MCF 10A (cell line): Measurements from ENCODE around the gene MOK. TPM values are rescaled to one million over a fixed set of nuclear protein-coding genes. Genes with fewer than 3 reads are reported as not detected.

ENCODE experiments used
- BruUV-seq: library from RNA; stranded (reverse); fragments of 400-500 nt; replicated peaks from 2 replicates; lab custom pipeline; 2021; lab: Mats Ljungman, UMichigan
- CTCF ChIA-PET: fragments of 300-600 bp; sonication (Branson Sonifier 250); formaldehyde crosslinking; extraction: SDS; loops from one replicate; lab custom pipeline; 2021; ENCODE audit warnings: antibody characterized with exemption, inconsistent platforms; lab: Yijun Ruan, JAX
- POLR2A ChIA-PET: fragments of 300-600, 350-650 bp; sonication (Branson Sonifier 250); formaldehyde crosslinking; extraction: SDS; loops from one replicate; lab custom pipeline; 2020; ENCODE audit warnings: antibody characterized with exemption, inconsistent platforms; lab: Yijun Ruan, JAX
- DNase-seq: peaks from one replicate; pipeline ENCODE4 v3.0.0-alpha.2; 2018; ENCODE audit not compliant: unreplicated experiment
- H3K27ac Mint-ChIP-seq: one replicate; pipeline ENCODE4 v1.8.0; 2022; ENCODE audit warnings: mild to moderate bottlenecking, low read depth, mixed read lengths; ENCODE audit not compliant: unreplicated experiment
- H3K27me3 Mint-ChIP-seq: one replicate; pipeline ENCODE4 v1.8.0; 2022; ENCODE audit warnings: mixed read lengths; ENCODE audit not compliant: insufficient read depth, unreplicated experiment
- H3K36me3 Mint-ChIP-seq: one replicate; pipeline ENCODE4 v1.8.0; 2022; ENCODE audit warnings: mild to moderate bottlenecking, moderate library complexity, mixed read lengths; ENCODE audit not compliant: insufficient read depth, unreplicated experiment
- H3K4me1 Mint-ChIP-seq: one replicate; pipeline ENCODE4 v1.8.0; 2022; ENCODE audit warnings: mixed read lengths; ENCODE audit not compliant: insufficient read depth, unreplicated experiment
- H3K4me3 Mint-ChIP-seq: one replicate; pipeline ENCODE4 v1.8.0; 2022; ENCODE audit warnings: mild to moderate bottlenecking, moderate library complexity, mixed read lengths; ENCODE audit not compliant: unreplicated experiment
- H3K9me3 Mint-ChIP-seq: one replicate; pipeline ENCODE4 v1.8.0; 2022; ENCODE audit warnings: mixed read lengths; ENCODE audit not compliant: unreplicated experiment
- intact Hi-C: fragments of 100-400 bp; cut with micrococcal nuclease; formaldehyde crosslinking; loops from 2 replicates; pipeline ENCODE4 v1.14.1; 2022
- total RNA-seq: library from RNA; stranded (reverse); gene quantifications from 2 replicates; pipeline ENCODE4 v1.2.3, GENCODE V29; 2022
- TF ChIP-seq, protein P1 (sequence below): fragments of 200-600 bp; IDR thresholded peaks from one replicate; pipeline ENCODE4 v1.8.0; 2022; ENCODE audit warnings: antibody characterized with exemption, mild to moderate bottlenecking; ENCODE audit not compliant: unreplicated experiment

The MOK gene
- total RNA-seq, 1 experiment from 2014 or later = 98.9 TPM

DNA sequence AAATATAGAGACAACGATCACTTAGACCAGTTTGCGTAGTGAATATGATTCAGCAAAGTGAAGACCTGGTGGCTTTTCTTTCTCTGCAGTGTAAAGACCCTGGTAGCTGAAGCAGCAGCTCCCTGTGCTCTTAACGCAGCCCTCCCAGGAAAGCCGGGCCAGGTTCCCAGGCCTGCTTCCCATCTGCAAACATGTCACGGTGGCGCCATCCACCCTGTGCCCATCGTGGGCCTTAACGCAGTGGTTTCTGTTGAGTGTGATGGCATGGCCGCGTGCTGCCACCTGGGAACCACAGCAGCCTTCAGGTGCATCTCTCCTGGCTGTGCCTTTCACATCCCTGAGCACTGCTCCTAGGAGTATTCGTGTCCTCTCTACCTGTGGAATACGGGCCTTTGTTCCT is 93.7 kb downstream of the MOK start:
- H3K4me1 Mint-ChIP-seq = no peaks in the 10 kb centered on the region
- CTCF ChIA-PET = interaction anchor here (0.6 to 0.7 kb wide), 2 partner anchors 16 to 112 kb away, joined by 3 read pairs; no protein-coding TSS in a partner anchor
- TF ChIP-seq, protein P1, sequence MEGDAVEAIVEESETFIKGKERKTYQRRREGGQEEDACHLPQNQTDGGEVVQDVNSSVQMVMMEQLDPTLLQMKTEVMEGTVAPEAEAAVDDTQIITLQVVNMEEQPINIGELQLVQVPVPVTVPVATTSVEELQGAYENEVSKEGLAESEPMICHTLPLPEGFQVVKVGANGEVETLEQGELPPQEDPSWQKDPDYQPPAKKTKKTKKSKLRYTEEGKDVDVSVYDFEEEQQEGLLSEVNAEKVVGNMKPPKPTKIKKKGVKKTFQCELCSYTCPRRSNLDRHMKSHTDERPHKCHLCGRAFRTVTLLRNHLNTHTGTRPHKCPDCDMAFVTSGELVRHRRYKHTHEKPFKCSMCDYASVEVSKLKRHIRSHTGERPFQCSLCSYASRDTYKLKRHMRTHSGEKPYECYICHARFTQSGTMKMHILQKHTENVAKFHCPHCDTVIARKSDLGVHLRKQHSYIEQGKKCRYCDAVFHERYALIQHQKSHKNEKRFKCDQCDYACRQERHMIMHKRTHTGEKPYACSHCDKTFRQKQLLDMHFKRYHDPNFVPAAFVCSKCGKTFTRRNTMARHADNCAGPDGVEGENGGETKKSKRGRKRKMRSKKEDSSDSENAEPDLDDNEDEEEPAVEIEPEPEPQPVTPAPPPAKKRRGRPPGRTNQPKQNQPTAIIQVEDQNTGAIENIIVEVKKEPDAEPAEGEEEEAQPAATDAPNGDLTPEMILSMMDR = no peak
- intact Hi-C loops = no loop called here
- no peaks in the 10 kb centered on the region for H3K27me3 Mint-ChIP-seq
- peaks cover 14% of the 10 kb centered on the region for H3K36me3 Mint-ChIP-seq
- BruUV-seq = no TSS peak
- H3K4me3 Mint-ChIP-seq = no peak overlapping the region
- H3K9me3 Mint-ChIP-seq = no peaks in the 10 kb centered on the region
- no peak overlapping the region for H3K27ac Mint-ChIP-seq
- POLR2A ChIA-PET = no interaction called here
- DNase-seq = no peak

DNA sequence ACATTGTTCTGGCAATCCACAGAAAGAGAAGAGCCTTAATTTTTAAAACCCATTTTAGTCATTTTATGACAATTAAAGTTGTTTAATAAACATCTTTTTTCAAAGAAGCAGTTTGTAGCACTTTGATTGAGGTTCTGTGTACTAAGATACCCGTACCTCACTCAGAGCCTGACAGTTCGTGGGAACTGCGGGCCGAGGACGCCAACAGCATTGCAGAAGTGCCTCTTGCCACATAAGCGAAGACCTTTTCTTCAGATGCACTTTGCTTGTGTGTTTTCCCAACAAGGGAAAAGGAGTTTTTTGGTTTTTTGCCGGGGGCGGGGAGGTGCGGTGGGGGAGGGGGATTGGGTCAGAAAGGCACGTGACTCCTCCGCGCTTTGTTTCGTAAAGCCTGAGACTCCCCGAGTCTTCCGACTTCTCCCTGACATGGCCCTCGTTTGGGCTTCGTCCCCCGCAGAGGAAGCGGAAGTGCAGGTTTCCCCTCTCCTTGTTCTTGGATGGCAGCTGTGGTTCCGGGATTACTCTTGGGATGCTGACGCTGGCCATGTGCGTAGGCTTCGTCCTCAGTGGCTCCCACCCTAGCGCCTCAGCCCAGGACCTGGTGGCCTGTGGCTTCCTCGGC is 94.4 kb downstream of the MOK start:
- TF ChIP-seq, protein P1 = no peak
- H3K4me3 Mint-ChIP-seq = no peak overlapping the region
- H3K9me3 Mint-ChIP-seq = no peaks in the 10 kb centered on the region
- H3K27ac Mint-ChIP-seq = no peak overlapping the region
- intact Hi-C loops = no loop called here
- no peaks in the 10 kb centered on the region for H3K4me1 Mint-ChIP-seq
- ChIA-PET CTCF (interaction anchor here (0.6 to 0.7 kb wide), 2 partner anchors 16 to 112 kb away, joined by 3 read pairs; no protein-coding TSS in a partner anchor), POLR2A (no interaction called here)
- BruUV-seq = no TSS peak
- DNase-seq = no peak
- peaks cover 14% of the 10 kb centered on the region for H3K36me3 Mint-ChIP-seq
- no peaks in the 10 kb centered on the region for H3K27me3 Mint-ChIP-seq

DNA sequence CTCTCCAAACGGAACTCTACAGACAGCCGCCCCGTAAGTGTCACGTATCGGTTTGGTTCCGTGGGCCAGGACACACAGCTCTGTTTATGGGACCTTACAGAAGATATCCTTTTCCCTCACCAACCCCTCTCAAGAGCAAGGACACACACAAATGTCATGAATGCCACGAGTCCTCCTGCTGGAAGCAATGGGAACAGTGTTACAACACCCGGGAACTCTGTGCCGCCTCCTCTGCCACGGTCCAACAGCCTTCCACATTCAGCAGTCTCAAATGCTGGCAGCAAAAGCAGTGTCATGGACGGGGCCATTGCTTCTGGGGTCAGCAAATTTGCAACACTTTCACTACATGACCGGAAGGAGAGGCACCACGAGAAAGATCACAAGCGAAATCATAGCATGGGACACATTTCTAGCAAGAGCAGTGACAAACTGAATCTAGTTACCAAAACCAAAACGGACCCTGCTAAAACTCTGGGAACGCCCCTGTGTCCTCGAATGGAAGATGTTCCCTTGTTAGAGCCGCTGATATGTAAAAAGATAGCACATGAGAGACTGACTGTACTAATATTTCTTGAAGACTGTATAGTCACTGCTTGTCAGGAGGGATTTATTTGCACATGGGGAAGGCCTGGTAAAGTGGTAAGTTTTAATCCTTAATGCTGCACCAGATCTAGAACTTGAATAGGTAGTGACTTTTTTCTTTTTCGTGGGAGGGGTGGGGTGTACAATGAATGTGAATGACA is 95.6 kb downstream of the MOK start:
- Mint-ChIP-seq H3K27ac (no peak overlapping the region), H3K4me1 (no peaks in the 10 kb centered on the region), H3K4me3 (no peak overlapping the region), H3K9me3 (no peaks in the 10 kb centered on the region), H3K36me3 (peaks cover 22% of the 10 kb centered on the region), H3K27me3 (no peaks in the 10 kb centered on the region)
- ChIA-PET CTCF (no interaction called here), POLR2A (no interaction called here)
- BruUV-seq = TSS peak; percentile 27
- DNase-seq = peak; percentile 18
- intact Hi-C loops = no loop called here
- TF ChIP-seq, protein P1 = no peak

DNA sequence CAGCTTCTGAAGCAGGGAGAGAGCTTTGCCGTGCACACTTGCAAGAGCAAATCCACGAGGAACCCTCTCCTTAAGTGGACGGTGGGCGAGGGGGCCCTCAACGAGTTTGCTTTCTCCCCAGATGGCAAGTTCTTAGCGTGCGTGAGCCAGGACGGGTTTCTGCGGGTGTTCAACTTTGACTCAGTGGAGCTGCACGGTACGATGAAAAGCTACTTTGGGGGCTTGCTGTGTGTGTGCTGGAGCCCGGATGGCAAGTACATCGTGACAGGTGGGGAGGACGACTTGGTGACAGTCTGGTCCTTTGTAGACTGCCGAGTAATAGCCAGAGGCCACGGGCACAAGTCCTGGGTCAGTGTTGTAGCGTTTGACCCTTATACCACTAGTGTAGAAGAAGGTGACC is 96.2 kb downstream of the MOK start:
- Mint-ChIP-seq H3K4me3 (no peak overlapping the region), H3K27ac (no peak overlapping the region), H3K27me3 (no peaks in the 10 kb centered on the region), H3K4me1 (no peaks in the 10 kb centered on the region), H3K9me3 (no peaks in the 10 kb centered on the region), H3K36me3 (peaks cover 28% of the 10 kb centered on the region)
- ChIA-PET CTCF (no interaction called here), POLR2A (no interaction called here)
- no TSS peak for BruUV-seq
- DNase-seq = no peak
- intact Hi-C loops = no loop called here
- TF ChIP-seq, protein P1 = no peak
